SHP77 treated with DMSO at 0.1 percent for 48 hours (cell line): ENCODE measurements around the gene TAC4.

ENCODE experiments used
- DNase-seq: peaks from one replicate; lab custom pipeline; 2025; lab: John Stamatoyannopoulos, UW

TAC4 gene, protein sequence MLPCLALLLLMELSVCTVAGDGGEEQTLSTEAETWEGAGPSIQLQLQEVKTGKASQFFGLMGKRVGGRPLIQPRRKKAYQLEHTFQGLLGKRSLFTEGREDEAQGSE

DNA sequence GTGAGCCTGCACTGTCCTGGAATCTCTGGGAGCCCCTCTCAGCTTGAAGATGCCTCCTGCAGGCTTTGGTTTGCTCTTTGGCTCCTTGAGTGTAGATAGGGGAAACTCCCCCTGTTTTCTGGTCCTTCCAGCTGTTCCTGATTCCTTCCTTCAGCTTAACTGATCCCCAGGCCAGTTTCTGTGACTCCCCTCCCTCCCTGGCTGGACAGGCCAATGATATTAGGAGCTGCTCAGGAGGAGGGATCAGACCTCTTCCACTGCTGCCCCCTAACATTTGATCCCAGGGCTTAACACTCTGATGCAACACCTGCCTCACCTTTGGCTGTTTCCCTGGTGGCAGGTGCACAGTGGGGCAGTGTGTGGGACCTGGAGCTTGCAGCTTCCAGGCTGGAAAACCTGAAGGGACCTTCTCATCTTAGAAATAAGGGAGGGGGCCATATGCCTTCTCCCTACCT, at the start of gene TAC4:
Gene TAC4 (minus strand): TSS at position 51 of the 455 bp plus-strand sequence. CDS start 52 bp downstream, outside the sequence.
- no peak for DNase-seq

DNA sequence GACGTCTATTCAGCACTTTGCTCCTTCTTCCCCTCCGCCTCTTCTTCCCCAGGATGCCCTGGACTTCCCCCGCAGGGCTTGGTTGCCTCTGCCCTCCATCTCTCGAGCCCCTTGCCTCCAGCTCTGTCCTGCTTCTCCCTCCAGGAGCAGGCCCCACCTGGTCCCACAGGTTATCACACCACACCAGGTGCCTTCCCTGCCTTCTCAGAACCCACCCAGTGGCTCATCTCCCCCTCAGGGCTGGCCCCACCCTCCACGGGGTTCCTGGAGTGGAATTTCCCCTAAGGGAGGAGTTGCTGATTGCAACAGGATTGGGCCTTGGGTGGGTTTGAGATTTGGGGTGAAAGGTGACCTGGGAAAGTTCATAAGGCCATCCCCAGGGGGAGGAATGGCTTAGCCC, 49.0 kb upstream of the TAC4 start:
- DNase-seq, result no peak

DNA sequence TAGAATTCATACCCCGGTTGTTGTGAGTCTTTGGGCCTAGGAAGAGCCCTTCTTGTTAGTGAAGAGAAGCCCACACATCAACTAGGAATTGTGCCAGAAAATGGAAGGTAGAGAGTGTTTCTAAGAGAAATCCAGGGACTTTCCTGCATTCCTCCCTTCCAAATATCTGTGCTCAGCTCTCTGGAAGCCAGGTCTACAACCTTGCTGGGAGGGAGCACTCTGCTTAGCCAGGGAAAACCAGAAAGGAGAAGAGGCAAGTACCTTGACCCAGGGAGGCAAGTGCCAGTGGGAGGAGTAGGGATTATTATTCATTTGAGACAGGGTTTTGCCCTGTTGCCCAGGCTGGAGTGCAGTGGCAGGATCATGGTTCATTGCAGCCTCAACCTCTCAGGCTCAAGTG, 48.4 kb upstream of the TAC4 start:
- no peak for DNase-seq

DNA sequence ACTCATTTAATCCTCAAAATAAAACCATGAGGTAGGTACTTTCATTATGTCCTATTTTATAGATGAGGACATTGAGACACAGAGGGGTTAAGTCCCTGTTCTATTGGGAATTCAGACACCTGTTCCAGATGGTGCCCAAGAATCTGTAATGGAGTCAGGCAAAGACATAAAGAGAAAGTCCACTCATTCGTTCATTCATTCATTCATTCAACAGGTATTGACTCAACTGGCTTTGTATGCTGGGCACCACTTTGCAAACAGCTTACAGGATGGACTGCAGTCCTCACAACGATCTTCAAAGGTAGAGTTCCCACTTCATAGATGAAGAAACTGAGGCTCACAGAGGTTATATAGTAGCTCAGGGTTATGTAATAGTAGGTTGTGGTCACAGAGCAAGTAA, 47.9 kb upstream of the TAC4 start:
- no peak for DNase-seq

DNA sequence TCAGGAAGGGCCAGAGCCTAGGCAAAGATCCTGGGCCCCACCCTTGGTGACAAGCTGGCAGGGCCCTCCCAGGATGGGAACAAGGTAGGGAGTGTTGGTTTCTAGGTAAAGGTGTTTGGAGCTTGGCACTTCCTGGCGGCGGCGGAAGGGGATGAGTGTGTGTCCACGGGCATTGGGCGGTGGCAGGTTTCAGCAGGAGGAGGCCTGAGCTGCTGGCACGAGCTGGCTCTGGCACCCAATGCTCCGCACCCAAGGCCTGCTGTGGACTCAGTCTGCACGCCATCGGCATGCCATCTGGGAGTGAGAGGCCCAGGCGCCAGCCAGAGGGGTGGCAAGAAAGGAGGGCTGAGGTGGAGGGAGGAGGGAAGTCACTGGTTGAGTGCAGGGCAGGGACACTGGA, 46.9 kb upstream of the TAC4 start:
- no peak for DNase-seq

DNA sequence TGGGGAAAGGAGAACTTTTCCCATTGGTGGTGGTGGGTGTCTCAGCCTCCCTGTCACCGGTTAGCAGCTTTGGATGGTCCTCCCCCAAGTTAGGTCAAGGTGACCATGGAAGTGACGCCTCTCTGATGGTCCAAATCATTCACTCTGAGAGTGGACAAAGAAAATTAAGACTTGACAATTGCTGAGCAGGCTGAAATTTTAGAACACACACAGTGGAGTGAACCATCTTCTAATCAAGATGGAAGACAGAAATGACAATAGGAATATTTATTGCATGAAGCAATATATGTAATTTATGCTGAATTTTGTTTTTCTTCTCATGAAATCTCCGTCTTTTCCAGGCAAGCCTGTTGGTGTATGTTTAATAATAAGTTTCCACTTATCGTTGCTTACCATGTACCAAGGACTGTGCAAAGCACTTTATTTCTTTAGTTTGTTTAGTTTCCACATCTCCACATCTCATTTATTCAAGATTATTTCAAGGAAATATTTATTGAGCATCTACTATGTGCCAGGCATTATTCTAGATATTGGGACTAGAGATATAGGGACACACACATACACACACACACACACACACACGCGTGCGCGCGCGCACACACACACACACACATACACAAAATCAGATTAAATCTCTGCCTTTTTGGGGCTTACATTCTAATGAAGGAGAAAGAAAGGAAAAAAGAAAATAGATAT, 44.0 kb upstream of the TAC4 start:
- DNase-seq, result no peak

DNA sequence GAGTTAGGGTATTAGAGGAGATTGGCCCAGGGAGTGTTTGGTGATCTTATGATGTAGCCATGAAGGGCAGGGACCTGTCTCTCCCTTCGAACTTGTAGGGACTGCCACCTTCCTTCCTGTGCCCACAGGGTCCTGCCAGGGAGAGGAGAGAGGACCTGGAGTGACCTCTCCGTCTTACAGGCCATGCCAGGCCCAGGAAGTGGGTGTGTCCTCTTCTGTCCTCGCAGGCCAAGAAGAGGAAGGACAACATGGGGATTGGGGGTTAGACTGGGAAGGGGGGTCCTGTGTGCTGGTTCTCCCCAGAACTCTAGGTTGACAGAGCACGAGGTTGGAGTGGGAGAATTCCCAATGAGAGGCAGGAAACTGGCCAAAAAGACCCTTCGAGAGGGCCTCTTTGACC, 43.4 kb upstream of the TAC4 start:
- no peak for DNase-seq

DNA sequence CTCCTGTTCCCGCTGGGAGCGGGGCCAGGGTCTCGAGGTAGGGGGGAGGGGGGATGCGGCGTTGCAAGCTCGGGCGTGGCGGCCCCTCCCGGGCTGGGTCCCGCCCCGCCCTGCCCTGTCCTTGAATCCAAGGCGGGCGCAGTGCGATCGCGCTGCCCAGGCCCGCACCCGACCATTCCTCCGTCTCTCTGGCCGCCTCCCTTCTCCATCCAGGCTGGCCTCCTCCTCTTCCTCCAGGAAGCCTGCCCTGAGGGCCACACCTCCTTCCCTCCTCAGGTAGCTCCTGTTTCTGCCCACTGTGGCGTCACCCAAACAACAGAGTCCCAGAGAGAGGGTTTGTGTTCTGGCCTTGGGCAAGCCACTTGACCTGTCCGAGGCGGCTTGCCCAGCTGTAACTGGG, 43.0 kb upstream of the TAC4 start:
- DNase-seq, result no peak

DNA sequence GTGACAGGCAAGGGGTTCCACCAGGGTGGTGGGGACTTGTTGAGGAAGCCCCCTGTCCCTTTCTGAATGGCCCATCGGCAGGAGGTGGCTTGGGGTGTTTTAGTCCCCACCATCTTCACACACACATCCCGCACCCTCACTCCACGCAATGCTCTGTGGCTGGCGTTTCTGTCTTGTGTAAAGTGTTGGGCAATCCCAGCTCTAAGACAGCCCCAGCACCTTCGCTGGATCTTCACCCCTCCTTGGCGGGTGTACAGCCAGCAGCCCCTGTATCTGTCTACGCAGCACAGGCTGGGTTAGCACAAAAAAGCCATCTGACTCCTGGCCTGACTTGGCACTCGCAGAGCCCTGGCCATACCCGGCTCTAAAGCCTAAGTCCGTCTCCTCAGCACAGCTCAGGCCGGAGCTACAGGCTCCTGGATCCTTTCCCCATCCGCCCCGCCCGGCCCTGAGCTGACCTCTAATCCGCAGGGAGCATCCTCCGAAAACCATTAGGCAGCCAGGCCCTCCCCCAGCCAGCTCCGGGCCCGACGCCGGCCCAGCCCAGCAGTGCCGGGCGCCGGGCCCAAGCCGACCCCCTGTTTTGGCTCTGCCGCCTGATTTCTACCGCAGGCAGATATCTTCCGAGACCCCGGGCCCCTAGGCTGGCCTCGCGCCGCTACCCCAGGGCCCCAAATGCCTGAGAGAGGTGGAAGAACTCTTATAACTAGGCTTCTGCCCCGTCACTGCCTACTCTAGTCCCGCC, 42.4 kb upstream of the TAC4 start:
- no peak for DNase-seq

DNA sequence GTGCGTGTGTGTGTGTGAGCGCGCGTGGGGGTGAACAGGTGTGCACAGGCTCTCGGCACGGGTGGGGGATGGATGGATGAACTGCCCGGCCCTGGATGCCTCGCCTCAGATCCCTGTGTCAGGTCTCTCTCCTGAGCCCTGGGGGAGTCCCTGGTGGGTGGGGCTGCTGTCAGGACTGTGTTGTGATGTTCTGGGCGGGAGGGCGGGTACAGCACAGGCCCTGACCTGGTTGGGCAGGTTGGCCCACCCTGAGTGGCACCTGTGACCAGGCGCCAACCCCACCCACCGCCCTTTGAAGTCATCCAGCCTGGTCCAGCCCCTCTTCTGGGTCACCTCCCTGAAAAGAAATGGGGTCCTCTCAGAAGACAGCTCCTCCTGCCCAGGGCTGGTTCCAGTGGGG, 41.6 kb upstream of the TAC4 start:
- no peak for DNase-seq

DNA sequence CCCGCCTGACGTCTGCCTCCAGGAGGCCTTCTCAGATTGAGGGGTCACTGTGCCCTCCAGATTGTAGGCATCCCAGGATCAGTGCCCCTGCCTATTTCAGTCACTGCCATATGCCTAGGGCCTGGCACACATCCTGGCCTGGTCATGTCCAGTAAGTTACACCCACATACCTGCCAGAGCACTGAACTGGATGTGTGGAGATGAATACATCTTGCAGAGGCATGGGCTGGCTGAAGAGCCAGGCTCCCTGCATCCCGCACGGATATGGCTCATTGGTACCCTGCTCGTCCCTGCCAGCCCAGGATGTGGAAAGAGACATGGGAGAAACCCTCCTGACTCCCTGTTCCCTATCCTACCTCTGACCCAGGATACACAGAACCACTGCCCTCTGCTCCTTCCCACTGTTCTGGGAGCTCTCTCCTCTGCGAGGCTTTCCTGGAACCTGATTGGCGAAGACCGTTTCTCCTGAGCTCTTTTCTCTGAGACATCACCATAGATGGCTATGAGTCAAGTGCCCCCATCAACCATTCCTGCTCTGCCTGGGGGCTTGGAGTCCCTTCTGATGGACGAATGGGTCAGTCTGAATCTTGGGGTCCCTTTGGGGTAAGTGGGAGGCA, 40.0 kb upstream of the TAC4 start:
- DNase-seq, result no peak

DNA sequence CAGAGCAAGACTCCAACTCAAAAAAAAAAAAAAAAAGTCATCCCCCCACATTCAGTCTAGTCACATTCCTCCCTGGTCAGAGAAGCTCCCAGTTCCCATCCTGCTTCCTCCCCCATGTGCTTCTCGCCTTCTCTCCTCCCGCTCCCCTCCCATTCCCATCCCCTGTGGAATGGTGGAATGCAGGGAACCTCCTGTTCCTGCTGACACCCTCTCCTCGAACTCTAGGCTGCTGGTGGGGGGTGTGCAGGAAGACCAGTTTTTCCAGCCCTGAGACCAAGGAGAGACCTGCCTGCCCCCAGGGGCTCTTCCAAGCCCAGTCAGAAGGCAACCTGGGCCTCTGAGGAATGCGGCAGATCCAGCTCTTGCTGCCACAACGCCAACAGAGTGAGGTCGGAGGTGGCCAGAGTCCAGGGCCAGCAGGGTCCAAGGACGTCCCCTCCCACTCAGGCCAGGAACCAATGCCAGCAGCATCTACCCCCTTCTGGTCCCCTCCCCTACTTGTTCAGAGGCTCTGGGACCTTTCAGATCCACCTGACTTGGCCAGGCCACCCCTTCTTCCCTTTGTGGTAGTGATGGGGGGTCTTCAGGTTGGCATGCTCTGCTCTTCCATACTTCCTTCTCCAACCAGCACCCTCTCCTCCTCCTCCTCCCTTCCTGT, 39.3 kb upstream of the TAC4 start:
- DNase-seq, result no peak

DNA sequence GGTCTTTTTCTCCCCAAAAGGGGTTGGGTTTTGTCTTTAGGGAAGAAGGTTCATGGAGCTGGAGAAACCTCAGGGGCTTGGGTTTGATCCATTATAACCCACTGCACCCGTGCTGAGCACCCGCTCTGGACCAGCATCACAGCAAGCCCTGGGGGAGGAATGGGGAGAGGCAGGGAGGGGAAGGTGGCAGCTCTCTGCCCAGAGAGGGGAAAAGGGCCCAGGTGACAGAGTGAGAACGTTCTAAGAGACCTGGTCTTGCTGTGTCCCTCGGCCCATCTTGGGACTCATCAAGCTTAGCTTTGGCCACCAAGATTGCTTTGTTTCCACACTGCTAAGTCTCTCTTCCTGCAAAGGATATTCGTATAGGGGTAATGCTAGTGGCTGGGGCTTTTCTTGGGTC, 38.2 kb upstream of the TAC4 start:
- DNase-seq, result no peak

DNA sequence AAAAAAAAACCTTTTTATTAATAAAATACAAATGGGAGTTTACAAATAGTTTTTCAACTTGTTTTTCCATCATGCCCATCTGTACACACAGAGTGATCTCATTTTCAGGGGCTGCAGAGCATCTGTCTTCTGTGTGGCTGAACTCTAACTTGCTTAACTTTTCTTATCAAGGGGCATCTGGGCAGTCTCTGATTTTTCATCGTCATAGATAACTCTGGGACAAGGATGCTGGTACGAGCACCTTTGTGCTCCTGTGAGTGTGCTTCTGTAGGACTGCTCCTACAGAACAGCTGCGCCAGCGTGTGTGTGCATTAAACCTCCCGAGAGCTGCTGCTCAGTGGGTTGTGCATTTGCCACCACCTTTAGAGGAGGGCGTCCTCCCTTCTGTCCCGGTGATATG, 34.6 kb upstream of the TAC4 start:
- DNase-seq, result no peak

DNA sequence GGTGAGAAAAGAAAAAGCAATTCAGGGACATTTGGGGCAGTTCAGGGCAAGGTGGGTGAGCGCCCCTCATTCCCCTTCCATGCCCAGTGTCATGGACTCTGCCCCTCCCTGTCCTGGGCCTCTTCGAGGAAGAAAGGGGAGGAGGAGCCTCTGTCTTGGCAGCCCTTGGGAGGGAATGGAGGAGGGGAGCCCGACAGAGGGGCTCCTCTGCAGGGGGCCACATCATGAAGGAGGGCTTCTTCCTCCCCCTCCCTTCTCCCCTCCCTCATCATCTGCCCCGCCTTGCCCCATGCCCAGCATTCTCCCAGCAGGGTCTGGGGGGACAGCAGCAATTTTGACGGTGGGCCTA, 33.2 kb upstream of the TAC4 start:
- DNase-seq, result no peak

DNA sequence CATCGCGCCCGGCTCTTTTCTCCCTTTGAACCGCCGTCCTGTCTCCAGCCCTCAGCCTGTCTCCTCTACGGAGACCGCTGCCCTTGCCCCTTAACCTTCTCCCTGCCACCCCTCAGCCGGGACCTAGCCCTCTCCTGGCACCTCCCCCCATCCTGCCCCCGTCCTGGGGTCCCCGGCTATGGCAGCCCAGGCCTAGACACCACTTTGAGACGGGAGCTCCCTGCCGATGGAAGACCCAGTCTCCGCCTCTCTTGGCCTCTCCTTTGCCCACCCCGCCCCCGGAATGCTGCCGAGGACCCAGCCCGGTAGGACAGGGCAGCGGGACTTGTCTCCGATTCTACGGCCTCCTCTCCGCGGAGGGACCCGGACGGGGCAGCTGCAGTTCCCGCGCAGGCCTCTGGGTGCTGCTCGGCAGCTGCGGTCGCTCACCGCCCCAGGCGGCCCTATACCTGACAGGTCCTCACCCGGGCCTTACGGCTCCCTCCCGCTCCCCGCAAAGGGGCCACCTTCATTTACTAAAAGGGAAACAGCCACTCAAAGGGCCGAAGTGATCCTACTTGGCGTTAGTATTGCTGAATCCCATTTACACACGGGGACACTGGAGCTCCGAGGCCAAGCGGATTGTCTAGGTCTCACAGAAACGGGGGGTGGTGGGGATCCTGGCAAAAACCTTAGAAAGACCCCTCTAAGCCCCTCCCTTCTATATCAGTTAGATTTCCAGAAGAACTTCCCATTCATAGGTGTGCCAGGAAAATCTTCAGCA, 32.6 kb upstream of the TAC4 start:
- peak; percentile 26 for DNase-seq

DNA sequence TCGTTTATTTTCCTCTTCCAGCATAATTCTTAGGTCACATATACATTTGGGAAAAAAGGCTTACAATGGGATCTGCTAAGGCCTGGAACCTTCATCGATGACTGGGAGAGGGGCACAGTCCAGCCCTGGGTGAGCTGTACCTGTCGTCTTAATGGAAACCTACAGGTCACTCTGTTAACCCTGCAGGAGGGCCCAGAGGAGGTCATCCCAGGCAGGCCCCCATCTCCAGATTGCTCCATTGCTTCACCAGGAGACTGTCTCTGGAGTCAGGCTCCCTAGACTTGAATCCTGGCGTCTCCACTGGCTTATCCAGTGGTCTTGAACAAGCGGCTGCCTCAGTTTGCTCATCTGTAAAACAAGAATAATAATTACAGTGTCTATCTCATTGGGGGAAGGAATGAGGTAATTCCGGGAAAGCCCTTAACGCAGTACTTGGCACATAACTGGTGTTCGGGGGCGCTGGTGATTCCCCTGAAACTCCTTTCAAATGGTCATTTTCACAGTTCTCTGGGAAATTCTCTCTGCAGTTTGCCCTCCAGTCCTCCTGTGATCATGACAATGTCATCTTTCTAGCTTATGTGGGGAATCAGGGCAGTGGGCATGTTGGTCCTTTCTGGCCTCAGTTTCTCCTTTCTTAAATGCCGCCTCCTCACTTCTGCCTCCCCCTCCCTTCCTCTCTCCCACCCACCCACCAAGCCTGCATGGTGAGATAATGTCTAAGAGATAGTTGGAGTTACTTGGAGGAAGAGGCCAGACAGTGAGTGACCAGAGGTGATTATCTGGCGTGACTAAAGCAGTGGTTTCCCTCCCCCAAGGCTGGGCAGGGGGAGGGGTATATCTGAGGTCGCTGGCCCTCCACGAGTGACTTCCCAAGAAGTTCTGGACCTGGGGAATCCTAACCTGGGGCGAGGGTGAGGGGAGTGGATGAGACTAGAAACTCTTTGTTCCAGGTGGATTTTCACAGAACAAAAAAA, 31.3 kb upstream of the TAC4 start:
- DNase-seq, result no peak

DNA sequence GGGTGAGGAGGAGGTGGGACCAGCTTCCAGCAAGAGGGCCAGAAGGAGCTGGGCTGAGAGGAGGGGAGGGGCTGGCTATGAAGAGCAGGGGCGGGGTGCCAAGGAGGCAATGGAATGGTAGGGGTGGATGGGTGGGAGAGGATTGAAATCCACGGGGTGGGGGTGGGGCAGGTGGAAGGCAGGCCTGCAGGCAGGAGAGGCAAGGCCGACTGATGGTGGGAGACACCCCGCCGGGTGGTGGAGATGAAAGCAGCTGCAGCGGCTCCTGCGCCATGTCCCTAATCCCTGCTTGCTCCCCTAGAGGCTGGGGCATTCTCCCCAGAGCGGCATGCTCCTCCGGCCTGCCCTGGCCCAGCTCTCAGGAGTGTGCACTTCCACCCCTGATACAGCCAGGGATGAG, 27.8 kb upstream of the TAC4 start:
- no peak for DNase-seq

DNA sequence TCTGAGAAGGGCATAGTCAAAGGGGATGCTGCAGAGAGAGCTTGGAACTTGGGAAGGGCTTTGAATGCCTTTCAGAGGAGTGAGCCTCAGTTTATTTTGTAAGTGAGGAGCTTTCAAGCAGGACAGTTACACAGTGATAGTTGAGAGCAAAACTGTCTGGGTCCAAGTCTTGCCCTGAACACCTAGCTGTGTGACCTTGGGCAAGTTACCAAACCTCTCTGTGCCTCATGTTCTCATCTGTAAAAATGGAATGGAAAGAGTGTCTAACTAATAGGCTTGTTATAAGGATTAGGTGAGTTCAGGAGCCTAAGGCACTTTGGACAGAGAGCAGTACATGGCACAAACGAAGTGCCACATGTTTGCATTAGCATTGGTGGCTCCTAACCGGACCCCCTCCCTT, 27.0 kb upstream of the TAC4 start:
- no peak for DNase-seq

DNA sequence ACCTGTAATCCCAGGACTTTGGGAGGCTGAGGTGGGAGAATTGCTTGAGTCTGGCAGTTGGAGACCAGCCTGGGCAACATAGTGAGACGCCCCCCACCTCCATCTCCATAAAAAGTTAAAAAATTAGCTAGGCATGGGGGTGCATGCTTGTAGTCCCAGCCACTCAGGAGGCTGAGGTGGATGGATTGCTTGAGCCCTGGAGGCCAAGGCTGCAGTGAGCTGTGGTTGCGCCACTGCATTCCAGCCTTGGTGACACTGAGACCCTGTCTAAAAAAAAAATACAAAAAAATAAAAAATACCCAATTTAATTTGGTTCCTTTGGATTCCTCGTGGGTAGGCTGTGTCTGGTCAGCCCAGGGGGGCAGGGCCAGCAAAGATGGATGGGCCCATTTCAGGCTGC, 26.1 kb upstream of the TAC4 start:
- DNase-seq, result no peak

DNA sequence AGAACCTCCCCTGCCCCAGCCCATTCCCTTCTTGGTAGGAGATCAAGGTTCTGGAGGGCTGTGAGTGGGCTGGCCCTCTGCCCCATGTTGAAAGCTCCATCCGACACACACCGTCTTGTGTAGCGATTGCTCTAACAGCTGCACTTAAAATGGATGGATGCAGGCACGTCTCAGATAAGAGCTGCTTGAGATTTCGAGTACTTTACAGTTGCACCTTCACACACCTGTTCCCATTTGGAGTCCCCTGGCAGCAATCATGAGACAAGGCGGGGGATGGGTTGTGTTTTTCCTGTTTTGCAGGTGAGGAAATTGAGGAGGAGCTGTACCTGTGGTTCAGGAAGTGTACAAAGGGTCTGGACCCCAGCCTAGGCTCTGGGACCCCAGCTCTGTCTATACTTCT, 25.6 kb upstream of the TAC4 start:
- no peak for DNase-seq
